GM06990 (cell line): ENCODE data around the gene ELMO2.

Source experiments
- DNase-seq: peaks from one replicate; pipeline ENCODE4 v3.0.0-alpha.2; 2011; ENCODE audit not compliant: insufficient read length; ENCODE audit errors: extremely low read depth
- H3K27me3 ChIP-seq: replicated peaks from 2 replicates; pipeline ENCODE4 v1.6.0; 2011; ENCODE audit warnings: low read length; ENCODE audit not compliant: control insufficient read depth, insufficient read depth
- H3K36me3 ChIP-seq: 2 replicates; pipeline ENCODE4 v1.5.1; 2011; ENCODE audit warnings: low read length; ENCODE audit not compliant: control insufficient read depth, insufficient read depth
- H3K4me3 ChIP-seq: replicated peaks from 2 replicates; pipeline ENCODE4 v1.5.1; 2011; ENCODE audit warnings: low read depth, mild to moderate bottlenecking, control low read depth, low read length
- CTCF ChIP-seq: IDR thresholded peaks from 2 replicates; pipeline ENCODE4 v1.5.1; 2011; ENCODE audit warnings: low read length, control low read depth, mild to moderate bottlenecking, inconsistent platforms; ENCODE audit not compliant: insufficient read depth, poor library complexity, severe bottlenecking

ELMO2 gene

GRCh38 chr20:46349035-46349741 lies 57.2 kb downstream of the ELMO2 start:
- TF ChIP-seq CTCF: peak; percentile 76

GRCh38 chr20:46347841-46348803 lies 58.3 kb downstream of the ELMO2 start:
- no peak overlapping the region for H3K4me3 ChIP-seq
- DNase-seq: no peak
- TF ChIP-seq CTCF: no peak
- no peaks in the 10 kb centered on the region; the same call in none of the 2 replicates for H3K27me3 ChIP-seq
- H3K36me3 ChIP-seq: peaks cover 18% of the 10 kb centered on the region

More at GRCh38 chr20:46349035-46349741, 57.2 kb downstream of the ELMO2 start:
- H3K36me3 ChIP-seq: peaks cover 20% of the 10 kb centered on the region
- no peak overlapping the region for H3K4me3 ChIP-seq
- DNase-seq: no peak
- H3K27me3 ChIP-seq: no peaks in the 10 kb centered on the region

- Histone ChIP-seq H3K4me3 (no peak overlapping the region), H3K36me3 (peaks cover 16% of the 10 kb centered on the region), H3K27me3 (peaks cover 3% of the 10 kb centered on the region)
- no peak for TF ChIP-seq CTCF
- DNase-seq: no peak
These were observed 59.6 kb downstream of the ELMO2 start for GRCh38 chr20:46346770-46347169.

GRCh38 chr20:46344488-46345162 lies 61.8 kb downstream of the ELMO2 start:
- Histone ChIP-seq H3K27me3 (peaks cover 3% of the 10 kb centered on the region), H3K4me3 (no peak overlapping the region), H3K36me3 (peaks cover 12% of the 10 kb centered on the region)
- DNase-seq: no peak
- TF ChIP-seq CTCF: no peak

GRCh38 chr20:46343975-46344357 lies 62.4 kb downstream of the ELMO2 start:
- Histone ChIP-seq H3K4me3 (no peak overlapping the region), H3K27me3 (peaks cover 7% of the 10 kb centered on the region), H3K36me3 (peaks cover 12% of the 10 kb centered on the region)
- DNase-seq: no peak
- TF ChIP-seq CTCF: no peak
